ENCODE data around the gene GALNT17.

Gene GALNT17

DNA sequence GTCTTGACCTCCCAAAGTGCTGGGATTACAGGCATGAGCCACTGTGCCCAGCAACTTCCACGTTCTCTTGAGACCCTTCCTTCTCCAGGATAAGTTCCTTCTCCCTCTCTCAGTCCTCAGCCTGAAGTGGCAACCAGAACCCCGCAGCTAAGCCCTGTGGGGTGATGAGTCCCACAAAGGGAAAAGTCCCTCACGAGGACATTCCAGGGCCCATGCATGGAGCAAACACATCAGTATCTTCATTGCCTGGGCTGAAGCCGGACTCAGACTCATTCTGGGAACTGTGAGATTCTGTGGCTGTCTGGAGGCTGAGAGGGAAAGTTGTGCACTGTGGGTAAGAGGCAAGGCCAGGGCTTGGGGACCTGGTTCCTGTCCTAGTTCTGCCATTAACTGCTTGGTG lies 622.9 kb downstream of the GALNT17 start:
- DNase-seq: no peak

DNA sequence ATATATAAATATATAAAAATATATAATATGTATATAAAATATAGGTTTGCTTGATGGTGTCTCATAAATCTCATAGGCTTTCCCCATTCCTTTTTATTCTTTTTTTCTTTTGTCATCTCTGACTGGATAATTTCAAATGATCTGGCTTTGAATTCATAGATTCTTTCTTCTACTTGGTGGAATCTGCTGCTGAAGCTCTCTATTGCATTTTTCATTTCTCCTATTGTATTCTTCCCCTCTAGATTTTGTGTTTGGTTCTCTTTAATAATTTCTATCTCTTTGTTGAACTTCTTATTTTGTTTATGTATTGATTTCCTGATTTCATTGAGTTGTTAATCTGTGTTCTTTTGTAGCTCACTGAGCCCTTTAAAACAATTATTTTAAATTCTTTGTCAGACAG lies 629.4 kb downstream of the GALNT17 start:
- DNase-seq: no peak

All from activated gamma-delta T cell (primary cell).